ENCODE measurements around the gene BTG4. TPM values are rescaled to one million over a fixed set of nuclear protein-coding genes. Genes with fewer than 3 reads are reported as not detected.

Gene BTG4
- total RNA-seq, 1 experiment from 2014 or later = not detected

- no TSS peak for BruUV-seq (replicated peaks)
- no peak overlapping the region for H3K9ac ChIP-seq (ENCODE audit: low read length)
- no peaks in the 10 kb centered on the region for H3K27me3 ChIP-seq (ENCODE audit: insufficient read depth, low read length)
- H3K9me3 ChIP-seq (ENCODE audit: control insufficient read depth in 1 of 2, insufficient read depth in 1 of 2, low read depth in 1 of 2, low read length in 2 of 2) = no peaks in the 10 kb centered on the region
- no peak for ATAC-seq
- peaks cover 0 to 11% of the 10 kb centered on the region in 2 experiments; a peak in 1 of 4 replicates for H3K4me1 ChIP-seq (ENCODE audit: control insufficient read depth in 1 of 2, insufficient read depth in 2 of 2, low read length in 2 of 2)
- H3K4me2 ChIP-seq (ENCODE audit: low read length) = no peak overlapping the region
- no peak overlapping the region for H3K4me3 ChIP-seq (replicated peaks in 1 of 2; ENCODE audit: low read depth in 1 of 2, low read length in 2 of 2)
- no peaks in the 10 kb centered on the region for H4K20me1 ChIP-seq (ENCODE audit: insufficient read depth)
- H3K79me2 ChIP-seq (ENCODE audit: insufficient read depth, low read length) = no peaks in the 10 kb centered on the region
- DNase-seq (ENCODE audit: low read depth, low spot score) = no peak
- no peak overlapping the region for H3K27ac ChIP-seq (ENCODE audit: low read depth, low read length)
- ChIA-PET RAD21 (ENCODE audit: low non-redundant PET in 1 of 2, low total read pairs in 2 of 2, uncharacterized antibody in 2 of 2, unreplicated experiment in 2 of 2) (no interaction called here), POLR2A (no interaction called here), CTCF (no interaction called here)
- H3K36me3 ChIP-seq (ENCODE audit: control insufficient read depth in 1 of 2, insufficient read depth in 2 of 2, low read length in 2 of 2) = no peaks in the 10 kb centered on the region
- TF ChIP-seq ATF3 (IDR thresholded peaks at IDR 0.05) = no peak
- intact Hi-C loops (cut with micrococcal nuclease) = no loop called here
- no peak overlapping the region for H2AFZ ChIP-seq (ENCODE audit: low read depth, low read length, poor library complexity, severe bottlenecking)
- H3K9me2 ChIP-seq (ENCODE audit: insufficient read depth) = no peaks in the 10 kb centered on the region
Observed at GRCh38 chr11:111523343-111523742, 11.2 kb upstream of the BTG4 start.

GRCh38 chr11:111522426-111522825, 10.2 kb upstream of the BTG4 start:
- H2AFZ ChIP-seq (ENCODE audit: low read depth, low read length, poor library complexity, severe bottlenecking) = no peak overlapping the region
- H4K20me1 ChIP-seq (ENCODE audit: insufficient read depth) = no peaks in the 10 kb centered on the region
- no peak overlapping the region for H3K4me2 ChIP-seq (ENCODE audit: low read length)
- ATAC-seq = no peak
- no peaks in the 10 kb centered on the region for H3K27me3 ChIP-seq (ENCODE audit: insufficient read depth, low read length)
- DNase-seq (ENCODE audit: low read depth, low spot score) = no peak
- H3K79me2 ChIP-seq (ENCODE audit: insufficient read depth, low read length) = no peaks in the 10 kb centered on the region
- intact Hi-C loops (cut with micrococcal nuclease) = no loop called here
- H3K9ac ChIP-seq (ENCODE audit: low read length) = no peak overlapping the region
- H3K9me2 ChIP-seq (ENCODE audit: insufficient read depth) = no peaks in the 10 kb centered on the region
- RAD21 ChIA-PET (ENCODE audit: low non-redundant PET in 1 of 2, low total read pairs in 2 of 2, uncharacterized antibody in 2 of 2, unreplicated experiment in 2 of 2) = interaction anchor here in 1 of 2 experiments (0.7 kb wide), 1 partner anchor 85 kb away, joined by 5 read pairs; no protein-coding TSS in a partner anchor
- H3K9me3 ChIP-seq (ENCODE audit: control insufficient read depth in 1 of 2, insufficient read depth in 1 of 2, low read depth in 1 of 2, low read length in 2 of 2) = no peaks in the 10 kb centered on the region
- POLR2A ChIA-PET = no interaction called here
- CTCF ChIA-PET = no interaction called here
- no peak overlapping the region for H3K4me3 ChIP-seq (replicated peaks in 1 of 2; ENCODE audit: low read depth in 1 of 2, low read length in 2 of 2)
- H3K36me3 ChIP-seq (ENCODE audit: control insufficient read depth in 1 of 2, insufficient read depth in 2 of 2, low read length in 2 of 2) = no peaks in the 10 kb centered on the region
- BruUV-seq (replicated peaks) = no TSS peak
- peaks cover 0 to 11% of the 10 kb centered on the region in 2 experiments; a peak in 1 of 4 replicates for H3K4me1 ChIP-seq (ENCODE audit: control insufficient read depth in 1 of 2, insufficient read depth in 2 of 2, low read length in 2 of 2)
- no peak overlapping the region for H3K27ac ChIP-seq (ENCODE audit: low read depth, low read length)
- no peak for TF ChIP-seq SIN3A (IDR thresholded peaks at IDR 0.05; ENCODE audit: low read depth)
- TF ChIP-seq EZH2 (IDR thresholded peaks at IDR 0.05) = no peak
- TF ChIP-seq SP1 (IDR thresholded peaks at IDR 0.05; ENCODE audit: low read depth) = no peak
- TF ChIP-seq ATF3 (IDR thresholded peaks at IDR 0.05) = no peak
- TF ChIP-seq POLR2A (IDR thresholded peaks at IDR 0.05; ENCODE audit: borderline replicate concordance, extremely low read depth, insufficient read depth, insufficient read length) = no peak
- no peak for TF ChIP-seq MAX (IDR thresholded peaks at IDR 0.05)
- TF ChIP-seq EZH2phosphoT487 (IDR thresholded peaks at IDR 0.05; ENCODE audit: borderline replicate concordance) = no peak
- no peak for TF ChIP-seq FOSL1 (IDR thresholded peaks at IDR 0.05; ENCODE audit: low read depth)
- TF ChIP-seq ZFX (IDR thresholded peaks at IDR 0.05) = no peak
- TF ChIP-seq POLR2AphosphoS5 (IDR thresholded peaks at IDR 0.05; ENCODE audit: low read depth, low read length) = no peak
- no peak for TF ChIP-seq ZNF274 (IDR thresholded peaks at IDR 0.05; ENCODE audit: low read depth, low read length)
- TF ChIP-seq JUND (IDR thresholded peaks at IDR 0.05) = no peak
- no peak for TF ChIP-seq CTCF (IDR thresholded peaks at IDR 0.05 in 2 of 3, conservative IDR thresholded peaks at IDR 0.05 in 1 of 3; ENCODE audit: borderline replicate concordance in 1 of 3, insufficient read depth in 1 of 3, low read depth in 2 of 3, low read length in 2 of 3)
- no peak for TF ChIP-seq CEBPB (IDR thresholded peaks at IDR 0.05; ENCODE audit: low read depth)
- no peak for TF ChIP-seq SRF (IDR thresholded peaks at IDR 0.05; ENCODE audit: low read depth)
- no peak for TF ChIP-seq REST (IDR thresholded peaks at IDR 0.05; ENCODE audit: low read depth)
- no peak for TF ChIP-seq TCF7L2 (IDR thresholded peaks at IDR 0.05; ENCODE audit: borderline replicate concordance, extremely low read depth, insufficient read depth, insufficient read length)

Data from HCT116 (cell line).